Calu3 (cell line): ENCODE data around the gene EYS. TPM values are rescaled to one million over a fixed set of nuclear protein-coding genes. Genes with fewer than 3 reads are reported as not detected.

Experiments
- BruUV-seq: library from RNA; stranded (reverse); fragments of 400-500 nt; replicated peaks from 2 replicates; lab custom pipeline; 2021; lab: Mats Ljungman, UMichigan
- CTCF ChIA-PET: fragments of 300-600 bp; sonication (Branson Sonifier 250); formaldehyde crosslinking; loops from one replicate; lab custom pipeline; 2022; ENCODE audit warnings: antibody characterized with exemption; lab: Charles Lee
- DNase-seq: peaks from one replicate; pipeline ENCODE4 v3.0.0; 2022
- H3K27ac Mint-ChIP-seq: one replicate; pipeline ENCODE4 v1.8.0; 2022; ENCODE audit warnings: mixed read lengths; ENCODE audit not compliant: unreplicated experiment
- H3K27me3 Mint-ChIP-seq: one replicate; pipeline ENCODE4 v1.8.0; 2022; ENCODE audit warnings: mixed read lengths; ENCODE audit not compliant: unreplicated experiment
- H3K36me3 Mint-ChIP-seq: one replicate; pipeline ENCODE4 v1.8.0; 2022; ENCODE audit warnings: mild to moderate bottlenecking, moderate library complexity, mixed read lengths; ENCODE audit not compliant: insufficient read depth, unreplicated experiment
- H3K4me1 Mint-ChIP-seq: one replicate; pipeline ENCODE4 v1.8.0; 2022; ENCODE audit warnings: mild to moderate bottlenecking, low read depth, mixed read lengths; ENCODE audit not compliant: unreplicated experiment
- H3K4me3 Mint-ChIP-seq: one replicate; pipeline ENCODE4 v1.8.0; 2022; ENCODE audit warnings: mild to moderate bottlenecking, low read depth, moderate library complexity, mixed read lengths; ENCODE audit not compliant: unreplicated experiment
- H3K9me3 Mint-ChIP-seq: one replicate; pipeline ENCODE4 v1.8.0; 2022; ENCODE audit warnings: low read depth, mixed read lengths; ENCODE audit not compliant: unreplicated experiment
- intact Hi-C: fragments of 100-400 bp; cut with micrococcal nuclease; formaldehyde crosslinking; loops from one replicate; pipeline ENCODE4 v1.10.0; 2022; ENCODE audit not compliant: unreplicated experiment
- total RNA-seq: library from RNA; stranded (reverse); gene quantifications from 2 replicates; pipeline ENCODE4 v1.2.3, GENCODE V29; 2022
- TF ChIP-seq, protein P1 (sequence below): fragments of 200-600 bp; IDR thresholded peaks from one replicate; pipeline ENCODE4 v1.8.0; 2022; ENCODE audit warnings: antibody characterized with exemption; ENCODE audit not compliant: unreplicated experiment

Gene EYS
- total RNA-seq, 1 experiment from 2014 or later: not detected

- intact Hi-C loops: no loop called here
- no peak overlapping the region for H3K27ac Mint-ChIP-seq
- no peaks in the 10 kb centered on the region for H3K4me1 Mint-ChIP-seq
- TF ChIP-seq, protein P1, sequence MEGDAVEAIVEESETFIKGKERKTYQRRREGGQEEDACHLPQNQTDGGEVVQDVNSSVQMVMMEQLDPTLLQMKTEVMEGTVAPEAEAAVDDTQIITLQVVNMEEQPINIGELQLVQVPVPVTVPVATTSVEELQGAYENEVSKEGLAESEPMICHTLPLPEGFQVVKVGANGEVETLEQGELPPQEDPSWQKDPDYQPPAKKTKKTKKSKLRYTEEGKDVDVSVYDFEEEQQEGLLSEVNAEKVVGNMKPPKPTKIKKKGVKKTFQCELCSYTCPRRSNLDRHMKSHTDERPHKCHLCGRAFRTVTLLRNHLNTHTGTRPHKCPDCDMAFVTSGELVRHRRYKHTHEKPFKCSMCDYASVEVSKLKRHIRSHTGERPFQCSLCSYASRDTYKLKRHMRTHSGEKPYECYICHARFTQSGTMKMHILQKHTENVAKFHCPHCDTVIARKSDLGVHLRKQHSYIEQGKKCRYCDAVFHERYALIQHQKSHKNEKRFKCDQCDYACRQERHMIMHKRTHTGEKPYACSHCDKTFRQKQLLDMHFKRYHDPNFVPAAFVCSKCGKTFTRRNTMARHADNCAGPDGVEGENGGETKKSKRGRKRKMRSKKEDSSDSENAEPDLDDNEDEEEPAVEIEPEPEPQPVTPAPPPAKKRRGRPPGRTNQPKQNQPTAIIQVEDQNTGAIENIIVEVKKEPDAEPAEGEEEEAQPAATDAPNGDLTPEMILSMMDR: no peak
- no peak overlapping the region for H3K4me3 Mint-ChIP-seq
- DNase-seq: no peak
- H3K9me3 Mint-ChIP-seq: peaks cover 7% of the 10 kb centered on the region
- H3K27me3 Mint-ChIP-seq: no peaks in the 10 kb centered on the region
- CTCF ChIA-PET: no interaction called here
- H3K36me3 Mint-ChIP-seq: no peaks in the 10 kb centered on the region
- BruUV-seq: no TSS peak
These were observed 977.5 kb downstream of the EYS start for GRCh38 chr6:64729522-64729921.

DNA sequence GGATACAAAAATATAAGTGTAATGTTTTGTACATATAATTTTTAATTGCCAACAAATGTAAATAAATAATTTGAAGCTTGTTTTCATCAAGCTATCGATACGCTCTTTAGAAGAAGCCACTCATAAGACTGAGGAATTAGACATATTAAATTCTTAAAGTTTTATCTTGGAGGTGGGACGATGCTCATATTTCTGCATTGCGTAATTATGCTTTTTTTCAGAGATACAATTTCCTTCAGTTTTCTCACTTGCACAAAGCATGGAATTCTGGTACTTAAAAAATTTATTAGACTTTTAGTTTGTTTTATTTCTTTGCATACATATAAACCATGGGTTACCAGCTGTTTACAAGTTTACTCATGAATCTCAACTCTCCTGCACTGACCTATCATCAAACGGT lies 980.0 kb downstream of the EYS start:
- CTCF ChIA-PET: no interaction called here
- intact Hi-C loops: no loop called here
- Mint-ChIP-seq H3K27ac (no peak overlapping the region), H3K4me3 (no peak overlapping the region), H3K9me3 (peaks cover 12% of the 10 kb centered on the region), H3K36me3 (no peaks in the 10 kb centered on the region), H3K27me3 (no peaks in the 10 kb centered on the region), H3K4me1 (no peaks in the 10 kb centered on the region)
- no peak for DNase-seq
- BruUV-seq: no TSS peak
- TF ChIP-seq, protein P1: no peak

GRCh38 chr6:64724091-64724490 lies 982.9 kb downstream of the EYS start:
- intact Hi-C loops: no loop called here
- no peak overlapping the region for H3K27ac Mint-ChIP-seq
- TF ChIP-seq, protein P1: no peak
- no peak for DNase-seq
- peaks cover 14% of the 10 kb centered on the region for H3K9me3 Mint-ChIP-seq
- no TSS peak for BruUV-seq
- H3K4me3 Mint-ChIP-seq: no peak overlapping the region
- CTCF ChIA-PET: no interaction called here
- H3K27me3 Mint-ChIP-seq: no peaks in the 10 kb centered on the region
- no peaks in the 10 kb centered on the region for H3K36me3 Mint-ChIP-seq
- no peaks in the 10 kb centered on the region for H3K4me1 Mint-ChIP-seq

DNA sequence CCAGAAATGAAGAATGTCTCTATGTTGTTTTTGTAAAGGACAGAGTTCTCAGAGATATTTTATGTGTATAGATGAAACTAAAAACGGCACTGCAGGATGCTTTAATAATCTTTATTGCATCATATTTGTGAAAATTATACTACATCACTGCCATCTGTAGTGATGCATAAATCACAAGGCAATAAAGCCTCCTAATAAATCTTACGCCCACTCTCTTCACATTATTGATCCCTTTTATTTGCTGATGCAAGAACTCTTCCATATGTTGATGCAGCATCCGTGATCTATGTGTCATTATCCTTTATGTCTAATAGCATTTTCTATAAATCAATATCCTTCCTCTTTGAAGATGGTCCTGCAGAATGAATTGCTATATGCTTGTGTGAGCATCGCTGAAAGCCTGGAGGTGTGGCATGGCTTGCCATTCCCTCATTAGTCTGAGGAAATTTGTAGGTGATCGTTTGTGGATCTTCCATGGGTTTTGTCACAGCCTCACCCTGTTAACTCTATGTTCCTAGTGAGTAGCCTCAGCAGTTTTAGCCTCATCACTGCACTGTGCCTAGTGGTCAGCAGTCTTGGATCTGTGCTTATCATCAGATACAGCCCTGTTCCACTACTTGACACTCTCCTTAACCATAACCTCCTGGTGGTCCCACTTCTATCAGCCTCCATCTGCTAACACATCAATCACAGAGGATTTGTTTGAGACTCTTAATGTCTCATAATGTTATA lies 983.5 kb downstream of the EYS start:
- no TSS peak for BruUV-seq
- TF ChIP-seq, protein P1: no peak
- DNase-seq: no peak
- Mint-ChIP-seq H3K4me3 (no peak overlapping the region), H3K27me3 (no peaks in the 10 kb centered on the region), H3K27ac (no peak overlapping the region), H3K4me1 (no peaks in the 10 kb centered on the region), H3K36me3 (no peaks in the 10 kb centered on the region), H3K9me3 (peaks cover 14% of the 10 kb centered on the region)
- intact Hi-C loops: no loop called here
- CTCF ChIA-PET: no interaction called here
